Activated T-helper 1 cell treated with anti-CD3 and anti-CD28 coated beads, Interleukin-2, amount 50 U/mL, for 16 hours (primary cell): ENCODE data around the gene TTYH1.

Source experiments
- DNase-seq, 2 donors: peaks; one replicate each; pipeline ENCODE4 v3.0.0-alpha.2; 2020; ENCODE audit warnings: low read depth in 1 of 2, low spot score in 1 of 2

The TTYH1 gene

DNA sequence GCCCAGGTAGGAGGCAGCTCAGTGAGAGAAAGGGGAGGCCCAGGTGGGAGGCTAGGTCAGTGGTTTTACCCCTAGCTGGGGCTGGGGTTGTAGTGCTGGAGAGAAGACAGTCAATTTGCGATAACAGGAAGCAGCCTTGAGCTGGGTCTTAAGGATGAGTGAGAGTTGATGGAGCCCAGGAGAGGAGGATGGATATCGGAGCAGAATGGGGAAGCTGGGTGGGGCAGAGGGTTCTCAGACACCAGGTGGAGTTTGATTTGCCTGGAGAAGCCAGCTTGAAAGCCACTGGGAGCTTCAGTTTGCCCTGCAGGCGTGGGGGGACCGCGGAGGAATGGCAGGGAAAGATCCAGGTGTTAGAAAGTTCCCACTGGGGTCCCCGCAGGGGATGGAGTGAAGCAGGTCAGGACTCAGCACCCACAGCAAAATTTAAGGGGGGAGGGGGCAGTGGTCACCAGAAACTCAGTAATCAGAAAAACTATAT is 58.7 kb downstream of the TTYH1 start:
- no peak for DNase-seq

DNA sequence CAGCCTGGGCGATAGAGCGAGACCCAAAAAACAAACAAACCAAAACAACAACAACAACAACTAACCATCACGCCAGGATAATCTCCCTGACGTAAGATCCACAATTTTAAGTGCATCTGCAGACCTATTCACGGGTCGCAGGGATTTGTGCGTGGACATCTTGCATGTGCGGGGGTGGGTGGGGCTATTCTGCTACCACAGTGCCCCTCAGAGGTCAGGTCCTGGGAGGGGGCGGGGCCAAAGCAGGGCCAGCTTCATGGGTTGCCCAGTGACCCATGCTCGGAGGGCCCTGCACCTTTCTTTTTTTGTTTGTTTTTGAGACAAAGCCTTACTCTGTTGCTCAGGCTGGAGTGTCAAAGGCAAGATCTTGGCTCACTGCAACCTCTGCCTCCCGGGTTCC is 60.4 kb downstream of the TTYH1 start:
- no peak for DNase-seq

DNA sequence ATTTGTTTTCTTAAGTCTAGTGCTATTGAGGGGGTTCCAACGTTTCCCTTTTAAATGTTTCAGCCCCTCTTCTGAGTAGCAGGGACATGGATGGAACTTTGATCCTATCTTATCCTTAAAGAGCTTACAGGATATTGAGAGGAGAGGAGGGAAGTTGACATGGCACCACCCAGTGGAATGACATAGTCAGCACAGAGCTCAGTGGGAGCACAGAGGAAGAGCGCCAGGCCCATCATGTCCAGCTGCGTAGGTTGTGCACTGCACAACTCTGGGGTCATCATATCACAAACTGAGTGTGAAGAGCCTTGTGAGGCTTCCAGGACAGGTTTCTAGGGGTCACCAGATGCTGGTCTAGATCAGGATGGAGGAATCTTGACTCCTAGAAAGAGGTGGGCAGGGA is 62.4 kb downstream of the TTYH1 start:
- DNase-seq = no peak

DNA sequence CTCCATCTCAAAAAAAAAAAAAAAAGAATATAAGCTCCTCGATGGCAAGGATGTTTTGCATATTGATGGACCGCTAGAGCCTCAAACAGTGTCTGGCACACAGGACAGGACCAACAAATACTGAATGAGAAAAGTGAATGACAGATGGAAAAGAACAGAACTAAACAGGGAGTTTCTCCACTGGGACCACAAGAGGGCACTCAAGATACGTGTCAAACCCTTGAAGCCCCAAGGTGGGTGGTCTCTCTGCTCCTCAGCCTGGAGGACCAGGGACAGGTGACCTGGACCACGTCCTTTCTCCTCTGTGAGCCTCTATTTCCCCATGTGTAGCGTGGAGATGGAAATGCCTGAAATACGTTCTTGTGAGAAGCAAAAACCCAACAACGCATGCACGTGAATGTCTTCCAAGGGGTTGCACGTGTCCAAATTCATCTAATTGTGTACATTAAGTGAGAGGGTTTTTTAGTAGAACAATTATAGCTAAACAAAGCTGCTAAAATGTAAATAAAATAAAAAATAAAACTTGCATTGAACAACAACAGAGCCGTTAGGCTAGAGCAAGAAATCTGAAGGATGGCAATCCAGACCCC is 63.5 kb downstream of the TTYH1 start:
- DNase-seq = no peak

DNA sequence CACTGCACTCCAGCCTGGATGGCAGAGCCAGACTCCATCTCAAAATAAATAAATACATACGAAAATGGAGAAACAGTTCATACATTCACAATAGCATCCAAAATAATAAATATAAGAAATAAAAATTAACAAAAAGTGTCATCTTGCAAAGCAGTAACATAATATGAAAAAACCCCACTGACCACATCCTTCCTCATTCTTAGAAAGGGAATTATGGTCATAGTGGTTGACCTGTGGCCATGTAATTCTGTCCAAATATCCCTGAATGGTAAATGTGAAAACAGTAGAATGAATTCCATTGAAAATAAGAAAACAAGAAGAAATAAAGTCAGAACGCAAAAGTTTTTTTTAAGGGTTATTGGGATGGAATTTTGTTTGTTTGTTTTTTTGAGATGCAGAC is 64.8 kb downstream of the TTYH1 start:
- DNase-seq = no peak

DNA sequence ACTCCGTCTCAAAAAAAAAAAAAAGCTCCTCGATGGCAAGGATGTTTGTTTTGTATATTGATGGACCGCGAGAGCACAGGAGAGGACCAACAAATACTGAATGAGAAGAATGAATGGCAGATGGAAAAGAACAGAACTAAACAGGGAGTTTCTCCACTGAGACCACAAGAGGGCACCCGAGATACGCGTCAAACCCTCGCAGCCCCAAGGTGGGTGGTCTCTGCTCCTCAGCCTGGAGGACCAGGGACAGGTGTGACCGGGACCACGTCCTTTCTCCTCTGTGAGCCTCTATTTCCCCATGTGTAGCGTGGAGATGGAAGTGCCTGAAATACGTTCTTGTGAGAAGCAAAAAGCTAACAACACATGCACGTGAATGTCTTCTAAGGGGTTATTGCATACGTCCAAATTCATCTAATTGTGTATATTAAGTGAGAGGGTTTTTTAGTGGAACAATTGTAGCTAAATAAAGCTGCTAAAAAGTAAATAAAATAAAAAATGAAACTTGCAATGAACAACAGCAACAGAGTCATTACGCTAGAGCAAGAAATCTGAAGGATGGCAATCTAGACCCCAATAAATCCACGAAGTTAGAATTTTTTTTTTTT is 66.2 kb downstream of the TTYH1 start:
- DNase-seq = no peak

DNA sequence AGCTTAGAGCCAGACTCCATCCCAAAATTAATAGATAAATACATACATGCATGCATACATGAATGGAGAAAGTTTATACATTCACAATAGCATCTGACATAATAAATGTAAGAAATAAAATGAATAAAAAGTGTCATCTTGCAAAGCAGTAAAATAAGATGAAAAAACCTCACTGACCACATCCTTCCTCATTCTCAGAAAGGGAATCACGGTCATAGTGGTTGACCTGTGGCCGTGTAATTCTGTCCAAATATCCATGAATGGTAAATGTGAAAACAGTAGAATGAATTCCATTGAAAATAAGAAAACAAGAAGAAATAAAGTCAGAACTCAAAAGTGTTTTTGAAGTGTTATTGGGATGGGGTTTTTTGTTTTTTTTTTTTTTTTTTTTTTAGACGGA is 67.6 kb downstream of the TTYH1 start:
- DNase-seq = no peak

DNA sequence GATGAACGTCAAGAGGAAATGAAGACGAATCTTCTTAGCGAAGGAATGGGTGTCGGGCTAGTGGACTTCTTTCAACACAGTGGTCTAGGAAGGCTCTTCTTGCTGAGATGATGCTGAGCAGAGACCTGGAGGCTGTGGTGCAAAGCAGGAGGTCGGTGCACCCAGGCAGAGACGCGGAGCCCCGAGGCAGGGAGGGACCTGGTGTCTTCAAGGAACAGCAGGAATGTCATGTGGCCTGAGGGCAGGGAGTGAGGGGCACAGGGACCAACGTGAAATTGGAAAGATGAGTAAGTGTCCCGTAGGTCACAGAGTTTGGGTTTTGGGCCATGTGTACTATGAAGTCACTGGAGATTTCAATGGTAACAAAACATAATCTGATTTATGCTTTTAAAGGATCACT is 69.2 kb downstream of the TTYH1 start:
- DNase-seq = no peak

DNA sequence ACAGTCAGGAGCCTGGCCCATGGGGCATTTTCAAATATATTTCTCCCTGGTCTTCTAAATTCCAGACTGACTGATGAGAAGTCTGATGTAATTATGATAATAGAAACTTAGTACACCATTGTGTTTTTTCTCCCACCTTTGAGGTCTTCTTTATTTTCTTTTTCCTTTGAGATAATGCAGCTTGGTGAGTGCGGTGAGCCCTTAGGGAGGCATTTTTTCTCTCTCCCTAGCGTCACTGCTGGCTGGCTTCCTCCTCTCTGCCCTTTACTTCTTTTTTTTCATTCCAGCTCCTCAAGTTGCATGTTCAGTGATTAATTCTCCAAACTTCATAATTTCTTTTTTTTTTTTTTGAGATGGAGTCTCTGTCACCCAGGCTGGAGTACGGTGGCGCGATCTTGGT is 70.6 kb downstream of the TTYH1 start:
- no peak for DNase-seq
